GM23248 (cell line): ENCODE results near the gene BHLHA15.

ENCODE experiments used
- EZH2 ChIP-seq: fragments of 200-600 bp; sonication (generic); IDR thresholded peaks from 2 replicates; pipeline ENCODE4 v1.6.1; 2018; ENCODE audit warnings: antibody characterized with exemption, mild to moderate bottlenecking; ENCODE audit not compliant: insufficient read depth, poor library complexity, severe bottlenecking
- EZH2phosphoT487 ChIP-seq: fragments of 200-600 bp; sonication (generic); IDR thresholded peaks from 2 replicates; pipeline ENCODE4 v1.6.1; 2018; ENCODE audit warnings: antibody characterized with exemption, moderate library complexity, mild to moderate bottlenecking, low read depth; ENCODE audit not compliant: insufficient read depth

DNA sequence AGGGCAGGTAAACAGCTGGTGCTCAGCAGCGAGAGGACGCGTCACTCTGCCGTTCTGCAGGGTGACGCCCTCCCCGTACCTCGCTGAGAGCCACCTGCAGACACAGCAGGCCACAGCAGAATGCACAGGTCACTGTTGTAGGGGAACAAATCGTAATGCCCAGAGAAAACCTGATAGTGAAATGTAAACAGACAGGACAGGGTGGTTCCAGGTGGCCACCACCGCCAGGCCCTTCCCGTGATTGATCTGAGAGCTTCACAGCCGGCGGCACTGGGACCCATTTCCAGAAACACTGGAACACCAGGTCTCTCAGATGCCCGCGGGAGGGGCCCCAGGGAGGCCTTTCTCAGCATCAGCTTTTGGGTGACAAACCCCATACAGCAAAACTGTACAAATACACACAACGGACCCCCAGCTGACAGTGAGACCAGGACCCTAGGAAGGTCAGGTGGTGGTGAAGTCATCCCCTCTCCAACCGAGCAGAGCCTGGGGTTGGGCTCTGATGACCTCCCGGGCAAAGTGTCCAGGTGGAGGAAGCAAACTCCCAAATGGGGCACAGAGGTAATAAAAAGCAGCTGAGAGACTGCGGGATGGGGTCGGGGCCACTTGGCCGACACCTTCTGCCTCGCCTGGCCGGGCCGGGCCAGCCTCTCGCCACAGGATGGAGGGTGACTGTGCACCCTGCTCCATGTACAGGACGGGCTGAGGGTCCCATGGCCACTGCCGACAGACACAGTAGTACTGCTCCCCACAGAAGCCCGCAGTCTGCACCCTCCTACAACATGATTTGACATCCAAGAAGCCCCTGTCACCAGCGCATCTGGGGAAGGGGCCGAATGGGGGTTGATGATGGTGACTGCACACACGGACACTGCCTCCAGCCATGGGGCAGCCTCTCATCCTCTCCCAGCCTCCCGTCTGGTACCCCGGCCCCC lies 4.6 kb downstream of the BHLHA15 start:
- TF ChIP-seq EZH2 (no peak), EZH2phosphoT487 (no peak)
